K562 (cell line): ENCODE results near the gene GPER1. TPM values are rescaled to one million over a fixed set of nuclear protein-coding genes. Genes with fewer than 3 reads are reported as not detected.

Source experiments
- ATAC-seq: fragments of 200-7000 bp; cut with Tn5 transposase; 3 replicates; pipeline ENCODE4 v1.9.1; 2020; ENCODE audit warnings: moderate library complexity
- BruUV-seq: library from RNA; stranded (reverse); fragments of 400-500 nt; replicated peaks from 2 replicates; lab custom pipeline; 2021; lab: Mats Ljungman, UMichigan
- CTCF ChIA-PET: fragments of 300-600 bp; formaldehyde crosslinking; extraction: SDS; loops from one replicate; lab custom pipeline; 2021; ENCODE audit warnings: low intra/inter-chr PET ratio; lab: Yijun Ruan, JAX
- POLR2A ChIA-PET: fragments of 300-600, 350-650 bp; sonication (Branson Sonifier 250); formaldehyde crosslinking; extraction: SDS; loops from one replicate; lab custom pipeline; 2021; ENCODE audit warnings: antibody characterized with exemption, inconsistent platforms; lab: Yijun Ruan, JAX
- DNase-seq, 4 experiments: peaks; one replicate each; pipeline versions ENCODE4 v3.0.0 to v3.0.0-alpha.2; 2011 to 2018; ENCODE audit warnings: low spot score in 3 of 4, mixed read lengths in 3 of 4; ENCODE audit errors: extremely low read depth in 1 of 4
- FAIRE-seq: peaks from 2 replicates; lab custom pipeline; 2011; peaks lifted over from hg19 to GRCh38; lab: Jason Lieb, UNC
- H2AFZ ChIP-seq: 2 replicates; pipeline ENCODE4 v1.6.0; 2011; ENCODE audit warnings: low read depth, low read length, control low read depth, inconsistent platforms
- H3K27ac ChIP-seq: fragments of 200-600 bp; 3 replicates; pipeline ENCODE4 v1.8.0; 2011; ENCODE audit warnings: low read depth, mild to moderate bottlenecking, control low read depth, inconsistent platforms, low read length, moderate library complexity, mixed read lengths; ENCODE audit errors: extremely low read depth
- H3K27me3 ChIP-seq, 2 experiments: fragments of 300-600 bp in 1 of 2; 2 replicates in 1 of 2; 3 replicates in 1 of 2; pipeline versions ENCODE4 v1.6.0 to v1.8.0; 2011; ENCODE audit warnings: inconsistent platforms in 2 of 2, low read length in 2 of 2, mild to moderate bottlenecking in 1 of 2, mixed read lengths in 1 of 2, moderate library complexity in 1 of 2; ENCODE audit not compliant: control insufficient read depth in 2 of 2, insufficient read depth in 2 of 2
- H3K36me3 ChIP-seq: fragments of 300-600 bp; 3 replicates; pipeline ENCODE4 v1.8.0; 2011; ENCODE audit warnings: mild to moderate bottlenecking, low read length, inconsistent platforms; ENCODE audit not compliant: control insufficient read depth, insufficient read depth
- H3K4me1 ChIP-seq, 2 experiments: fragments of 200-600 bp in 1 of 2; replicated peaks in 1 of 2; 2 replicates in 1 of 2; 3 replicates in 1 of 2; pipeline versions ENCODE4 v1.5.1 to v1.8.0; 2011; ENCODE audit warnings: inconsistent platforms in 2 of 2, low read length in 2 of 2, mild to moderate bottlenecking in 1 of 2, mixed read lengths in 1 of 2, moderate library complexity in 1 of 2; ENCODE audit not compliant: control insufficient read depth in 2 of 2, insufficient read depth in 2 of 2
- H3K4me2 ChIP-seq: 2 replicates; pipeline ENCODE4 v1.6.1; 2011; ENCODE audit warnings: low read length, control low read depth, inconsistent platforms, mixed read lengths; ENCODE audit not compliant: insufficient read depth
- H3K4me3 ChIP-seq: fragments of 200-600 bp; sonication (generic), shearing (Covaris generic); 2 replicates; pipeline ENCODE4 v1.5.1; 2016; ENCODE audit warnings: control low read depth, inconsistent platforms
- H3K79me2 ChIP-seq: fragments of 200-600 bp; 3 replicates; pipeline ENCODE4 v1.8.0; 2011; ENCODE audit warnings: low read length, inconsistent platforms; ENCODE audit not compliant: control insufficient read depth, insufficient read depth
- H3K9ac ChIP-seq, 2 experiments: 2 replicates each; pipeline versions ENCODE4 v1.6.0 to v1.6.1; 2011; ENCODE audit warnings: low read depth in 2 of 2, low read length in 2 of 2, control low read depth in 1 of 2, inconsistent platforms in 1 of 2, mild to moderate bottlenecking in 1 of 2, mixed read lengths in 1 of 2; ENCODE audit not compliant: insufficient read depth in 1 of 2
- H3K9me1 ChIP-seq: one replicate; pipeline ENCODE4 v1.6.0; 2011; ENCODE audit warnings: inconsistent platforms, mild to moderate bottlenecking, low read length, moderate library complexity; ENCODE audit not compliant: control insufficient read depth, insufficient read depth
- H3K9me3 ChIP-seq: replicated peaks from 2 replicates; pipeline ENCODE4 v1.5.1; 2011; ENCODE audit warnings: low read depth, low read length, inconsistent platforms; ENCODE audit not compliant: control insufficient read depth, insufficient read depth
- H4K20me1 ChIP-seq: replicated peaks from 2 replicates; pipeline ENCODE4 v1.6.1; 2011; ENCODE audit warnings: low read length, inconsistent platforms, mixed read lengths; ENCODE audit not compliant: control insufficient read depth, insufficient read depth
- ARID1B ChIP-seq: fragments of 450-650 bp; IDR thresholded peaks from 2 replicates; pipeline ENCODE4 v1.6.1; 2016; ENCODE audit warnings: antibody characterized with exemption, mild to moderate bottlenecking, inconsistent platforms
- ARNT ChIP-seq, 2 experiments: fragments of 450-650 bp; IDR thresholded peaks; 2 replicates each; pipeline ENCODE4 v1.6.1; 2016; ENCODE audit warnings: mild to moderate bottlenecking in 1 of 2
- CTCF ChIP-seq, 3 experiments: IDR thresholded peaks in 2 of 3; conservative IDR thresholded peaks in 1 of 3; 2 replicates each; pipeline ENCODE4 v1.5.1; 2011 to 2012; ENCODE audit warnings: low read length in 3 of 3, mild to moderate bottlenecking in 3 of 3, control low read depth in 2 of 3, improper control_type of control experiment in 1 of 3, inconsistent platforms in 1 of 3, low read depth in 1 of 3, mixed read lengths in 1 of 3, moderate library complexity in 1 of 3; ENCODE audit not compliant: insufficient read depth in 2 of 3
- FUS ChIP-seq: fragments of 200-400 bp; formaldehyde crosslinking; optimal IDR thresholded peaks from 2 replicates; pipeline ENCODE3; 2017; ENCODE audit warnings: low read depth, low read length
- KLF10 ChIP-seq: fragments of 250-450 bp; sonication (Bioruptor Pico); IDR thresholded peaks from 2 replicates; pipeline ENCODE4 v1.6.1; 2021; ENCODE audit warnings: matching md5 sums
- MLX ChIP-seq, 2 experiments: fragments of 450-650 bp in 1 of 2; sonication (generic) in 1 of 2; formaldehyde crosslinking; conservative IDR thresholded peaks; 2 replicates each; pipeline versions ENCODE4 v1.4.0 to v1.8.1; 2020 to 2022; ENCODE audit warnings: mild to moderate bottlenecking in 1 of 2, missing genetic modification reagents in 1 of 2
- PURB ChIP-seq: sonication (generic); formaldehyde crosslinking; IDR thresholded peaks from 2 replicates; pipeline ENCODE4 v1.9.0; 2021; ENCODE audit warnings: low read depth, mild to moderate bottlenecking, missing genetic modification reagents
- SIX5 ChIP-seq, 2 experiments: IDR thresholded peaks; 2 replicates each; pipeline ENCODE4 v1.6.1; 2011; ENCODE audit warnings: low read length in 2 of 2, borderline replicate concordance in 1 of 2, low read depth in 1 of 2, mild to moderate bottlenecking in 1 of 2, moderate library complexity in 1 of 2; ENCODE audit not compliant: insufficient read depth in 1 of 2
- THRAP3 ChIP-seq: fragments of 450-650 bp; IDR thresholded peaks from 2 replicates; pipeline ENCODE4 v1.6.1; 2016; ENCODE audit warnings: mild to moderate bottlenecking, inconsistent platforms, borderline replicate concordance
- UBTF ChIP-seq, 2 experiments: IDR thresholded peaks; 2 replicates each; pipeline ENCODE4 v1.6.1; 2012; ENCODE audit warnings: improper control_type of control experiment in 2 of 2, low read depth in 2 of 2, low read length in 2 of 2, borderline replicate concordance in 1 of 2
- ZFPM2 ChIP-seq: fragments of 250-450 bp; sonication (Bioruptor Pico); IDR thresholded peaks from 2 replicates; pipeline ENCODE4 v1.5.1; 2022; ENCODE audit warnings: mild to moderate bottlenecking
- ZNF280A ChIP-seq: fragments of 450-650 bp; IDR thresholded peaks from 2 replicates; pipeline ENCODE4 v1.6.1; 2018; ENCODE audit warnings: mild to moderate bottlenecking, low read depth; ENCODE audit not compliant: partially characterized antibody
- WGBS: fragments of 100-300 bp; shearing (Covaris generic); methylation state at CpG from one replicate; pipeline ENCODE4 v1.1.6; 2016; ENCODE audit warnings: low coverage, mixed read lengths; ENCODE audit not compliant: insufficient coverage; ENCODE audit errors: missing lambda C conversion rate; 5-methylcytosine and 5-hydroxymethylcytosine counted together
- in situ Hi-C: fragments of 300-500 bp; cut with MboI; formaldehyde crosslinking; loops from 4 replicates; pipeline ENCODE4 v1.15.0; 2018; ENCODE audit warnings: inconsistent platforms, mixed read lengths
- intact Hi-C: fragments of 100-400 bp; cut with micrococcal nuclease; formaldehyde crosslinking; loops from 2 replicates; pipeline ENCODE4 v1.14.2; 2022
- polyA plus RNA-seq, 8 experiments: library from polyadenylated mRNA; depleted of rRNA in 4 of 8; stranded (reverse) in 5 of 8; unstranded in 3 of 8; fragments of >200 nt; fragmentation: Nextera tagmentation in 2 of 8; fragmentation: Illumina TruSeq in 1 of 8; extraction: Ambion mirVana in 2 of 8; extraction: Trizol in 1 of 8; gene quantifications; 2 replicates each; pipeline versions ENCODE4 v1.2.1 to v1.2.3, GENCODE V29; 2011 to 2014; ENCODE audit warnings: inconsistent platforms in 1 of 8, missing spikeins in 1 of 8
- total RNA-seq, 7 experiments: library from RNA; depleted of rRNA in 6 of 7; stranded (reverse); fragments of >200 nt in 6 of 7; fragmentation: Illumina TruSeq in 2 of 7; extraction: Trizol in 2 of 7; gene quantifications; 2 replicates each; pipeline versions ENCODE4 v1.2.1 to v1.2.3, GENCODE V29; 2011 to 2021; ENCODE audit warnings: low replicate concordance in 1 of 7

GPER1 gene
- total and polyA plus RNA-seq, 9 of the 15 experiments (the other 6 are each of a cell fraction or from before 2014, with no cell fraction given): 0.04 to 0.09 (median 0.08) TPM; not detected in 6

- DNase-seq: no peak
These were observed 52.7 kb downstream of the GPER1 start for GRCh38 chr7:1140476-1141104.

More at GRCh38 chr7:1140476-1141104, 52.7 kb downstream of the GPER1 start:
- Histone ChIP-seq H3K79me2 (peaks cover 13% of the 10 kb centered on the region), H2AFZ (no peak overlapping the region), H3K27ac (no peak overlapping the region), H3K4me2 (no peak overlapping the region), H3K36me3 (no peaks in the 10 kb centered on the region), H3K4me3 (no peak overlapping the region), H3K9me1 (no peaks in the 10 kb centered on the region), H3K9ac (no peak overlapping the region), H4K20me1 (no peaks in the 10 kb centered on the region), H3K27me3 (no peaks in the 10 kb centered on the region), H3K9me3 (no peaks in the 10 kb centered on the region), H3K4me1 (peaks cover 7 to 24% of the 10 kb centered on the region in 2 experiments; a peak in 4 of 5 replicates)
- CTCF ChIA-PET: interaction anchor here (1.2 kb wide), 1 partner anchor 148 kb away, joined by 5 read pairs; no protein-coding TSS in a partner anchor
- FAIRE-seq: no peak
- no peak for ATAC-seq
- intact Hi-C loops (no loop called here), in situ Hi-C loops (no loop called here)
- BruUV-seq: no TSS peak
- POLR2A ChIA-PET: no interaction called here
- TF ChIP-seq MLX (CRISPR knock-in tag; conservative IDR thresholded peaks at IDR 0.05) (no peak), ARID1B (no peak), KLF10 (CRISPR knock-in tag) (no peak), PURB (no peak), THRAP3 (no peak), UBTF (IDR thresholded peaks at IDR 0.05; ENCODE audit: borderline replicate concordance in 1 of 2, low read depth in 2 of 2, low read length in 2 of 2) (no peak), SIX5 (IDR thresholded peaks at IDR 0.05; ENCODE audit: borderline replicate concordance in 1 of 2, insufficient read depth in 1 of 2, low read depth in 1 of 2, low read length in 2 of 2) (no peak), CTCF (IDR thresholded peaks at IDR 0.05 in 2 of 3, conservative IDR thresholded peaks at IDR 0.05 in 1 of 3; ENCODE audit: insufficient read depth in 2 of 3, low read depth in 1 of 3, low read length in 3 of 3) (no peak), ARNT (IDR thresholded peaks at IDR 0.05) (no peak), ZFPM2 (no peak), FUS (no peak), ZNF280A (no peak)
- 63% methylated on average over 4 of the region's 4 CpGs for WGBS
